Mesenchymal stem cell (in vitro differentiated cells and primary cell): ENCODE data around the gene COMMD8.

Experiments used
- DNase-seq: peaks from one replicate; pipeline ENCODE4 v3.0.0-alpha.2; 2013
- H2AFZ ChIP-seq: one replicate; pipeline ENCODE4 v1.6.1; 2013; ENCODE audit warnings: low read depth, mild to moderate bottlenecking, control low read depth, inconsistent platforms, low read length, moderate library complexity
- H2AK5ac ChIP-seq: 2 replicates; pipeline ENCODE4 v1.6.1; 2013; ENCODE audit warnings: low read length, moderate library complexity, mild to moderate bottlenecking, inconsistent platforms; ENCODE audit not compliant: severe bottlenecking
- H2BK120ac ChIP-seq: one replicate; pipeline ENCODE4 v1.6.1; 2013; ENCODE audit warnings: low read depth, mild to moderate bottlenecking, inconsistent platforms, low read length, moderate library complexity
- H2BK12ac ChIP-seq, 2 experiments: one replicate each; pipeline ENCODE4 v1.6.1; 2013; ENCODE audit warnings: inconsistent platforms in 2 of 2, low read length in 2 of 2, mild to moderate bottlenecking in 2 of 2, moderate library complexity in 2 of 2, control low read depth in 1 of 2
- H2BK15ac ChIP-seq: one replicate; pipeline ENCODE4 v1.6.1; 2013; ENCODE audit warnings: mild to moderate bottlenecking, low read depth, inconsistent platforms; ENCODE audit not compliant: poor library complexity, severe bottlenecking
- H2BK5ac ChIP-seq: 2 replicates; pipeline ENCODE4 v1.6.1; 2013; ENCODE audit warnings: low read depth, mild to moderate bottlenecking, low read length, control low read depth, inconsistent platforms; ENCODE audit not compliant: poor library complexity, severe bottlenecking
- H3K14ac ChIP-seq, 2 experiments: one replicate each; pipeline ENCODE4 v1.6.1; 2013; ENCODE audit warnings: inconsistent platforms in 2 of 2, low read length in 2 of 2, control low read depth in 1 of 2, mild to moderate bottlenecking in 1 of 2, moderate library complexity in 1 of 2
- H3K18ac ChIP-seq, 2 experiments: one replicate each; pipeline ENCODE4 v1.6.1; 2013; ENCODE audit warnings: inconsistent platforms in 2 of 2, low read length in 2 of 2, control low read depth in 1 of 2, low read depth in 1 of 2, mild to moderate bottlenecking in 1 of 2
- H3K23ac ChIP-seq, 2 experiments: one replicate each; pipeline ENCODE4 v1.6.1; 2013; ENCODE audit warnings: inconsistent platforms in 2 of 2, low read length in 2 of 2, mild to moderate bottlenecking in 2 of 2, moderate library complexity in 2 of 2, control low read depth in 1 of 2
- H3K27ac ChIP-seq: 2 replicates; pipeline ENCODE4 v1.5.1; 2013; ENCODE audit warnings: mild to moderate bottlenecking, moderate library complexity, low read length, control low read depth, inconsistent platforms; ENCODE audit not compliant: poor library complexity, severe bottlenecking
- H3K27me3 ChIP-seq, 2 experiments: 2 replicates each; pipeline versions ENCODE4 v1.6.1 to v1.7.0; 2013; ENCODE audit warnings: low read length in 2 of 2, mild to moderate bottlenecking in 2 of 2, moderate library complexity in 2 of 2, control low read depth in 1 of 2, inconsistent platforms in 1 of 2; ENCODE audit not compliant: control insufficient read depth in 1 of 2, insufficient read depth in 1 of 2
- H3K36me3 ChIP-seq, 2 experiments: 2 replicates each; pipeline versions ENCODE4 v1.6.1 to v1.7.0; 2013; ENCODE audit warnings: low read length in 2 of 2, control low read depth in 1 of 2, inconsistent platforms in 1 of 2, low read depth in 1 of 2, mild to moderate bottlenecking in 1 of 2; ENCODE audit not compliant: insufficient read depth in 2 of 2, control insufficient read depth in 1 of 2
- H3K4ac ChIP-seq, 2 experiments: one replicate each; pipeline ENCODE4 v1.6.1; 2013; ENCODE audit warnings: inconsistent platforms in 2 of 2, low read length in 2 of 2, mild to moderate bottlenecking in 2 of 2, moderate library complexity in 2 of 2, control low read depth in 1 of 2, low read depth in 1 of 2
- H3K4me1 ChIP-seq: 2 replicates; pipeline ENCODE4 v1.6.1; 2013; ENCODE audit warnings: low read depth, low read length, control low read depth; ENCODE audit not compliant: control insufficient read depth, insufficient read depth
- H3K4me2 ChIP-seq: 2 replicates; pipeline ENCODE4 v1.6.1; 2013; ENCODE audit warnings: low read length, mild to moderate bottlenecking, inconsistent platforms; ENCODE audit not compliant: poor library complexity, severe bottlenecking
- H3K4me3 ChIP-seq, 2 experiments: 2 replicates each; pipeline versions ENCODE4 v1.5.1 to v1.7.0; 2013; ENCODE audit warnings: low read length in 2 of 2, mild to moderate bottlenecking in 2 of 2, control low read depth in 1 of 2, low read depth in 1 of 2; ENCODE audit not compliant: insufficient read depth in 1 of 2
- H3K79me1 ChIP-seq: replicated peaks from 2 replicates; pipeline ENCODE4 v1.6.1; 2013; ENCODE audit warnings: mild to moderate bottlenecking, control low read depth, low read length, inconsistent platforms; ENCODE audit not compliant: poor library complexity, severe bottlenecking
- H3K9ac ChIP-seq: 2 replicates; pipeline ENCODE4 v1.7.0; 2013; ENCODE audit warnings: mild to moderate bottlenecking, low read length, moderate library complexity
- H3K9me3 ChIP-seq: 2 replicates; pipeline ENCODE4 v1.7.0; 2013; ENCODE audit warnings: mild to moderate bottlenecking, low read length; ENCODE audit not compliant: control insufficient read depth
- H4K8ac ChIP-seq: one replicate; pipeline ENCODE4 v1.6.1; 2013; ENCODE audit warnings: inconsistent platforms, mild to moderate bottlenecking, low read length, moderate library complexity
- H4K91ac ChIP-seq: one replicate; pipeline ENCODE4 v1.6.1; 2013; ENCODE audit warnings: mild to moderate bottlenecking, low read length, inconsistent platforms
- WGBS: methylation state at CpG from one replicate; pipeline ENCODE4 v1.1.7; 2013; ENCODE audit warnings: mixed read lengths; 5-methylcytosine and 5-hydroxymethylcytosine counted together

COMMD8 gene

DNA sequence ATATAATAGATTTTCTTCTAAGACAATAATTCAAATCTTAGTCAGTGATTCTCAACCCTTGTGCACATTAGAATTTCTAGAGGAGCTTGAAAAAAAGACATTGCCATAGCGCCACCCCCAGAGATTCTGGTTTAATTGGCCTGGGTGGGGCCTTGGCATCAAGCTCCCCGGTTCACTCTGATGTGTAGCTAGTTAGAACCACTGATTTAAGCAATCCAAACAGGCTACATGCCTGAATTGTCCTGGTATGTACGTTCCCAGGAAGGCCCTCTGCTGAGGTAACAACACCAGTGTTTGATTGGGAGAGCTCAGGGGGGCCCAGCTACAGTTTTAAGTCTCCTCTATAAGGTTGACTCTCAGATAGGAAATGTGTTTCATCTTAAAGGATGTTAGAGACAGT lies 20.2 kb upstream of the COMMD8 start:
- Histone ChIP-seq H3K4me2 (no peak overlapping the region), H2AK5ac (no peak overlapping the region), H3K27ac (no peak overlapping the region), H2AFZ (no peak overlapping the region), H3K79me1 (peaks cover 2% of the 10 kb centered on the region), H3K27me3 (no peaks in the 10 kb centered on the region), H3K36me3 (no peaks in the 10 kb centered on the region), H2BK15ac (no peak overlapping the region), H3K4me1 (peaks cover 1% of the 10 kb centered on the region), H3K9me3 (no peaks in the 10 kb centered on the region), H3K4me3 (no peak overlapping the region), H2BK12ac (no peak overlapping the region), H3K23ac (no peak overlapping the region), H3K9ac (no peak overlapping the region), H2BK5ac (no peak overlapping the region), H2BK120ac (no peak overlapping the region), H3K14ac (no peak overlapping the region), H3K18ac (peak overlapping the region in 1 of 2 experiments; percentile 43), H3K4ac (no peak overlapping the region), H4K91ac (no peak overlapping the region), H4K8ac (no peak overlapping the region)
- 99% methylated on average over 3 of the region's 3 CpGs for WGBS
- no peak for DNase-seq

DNA sequence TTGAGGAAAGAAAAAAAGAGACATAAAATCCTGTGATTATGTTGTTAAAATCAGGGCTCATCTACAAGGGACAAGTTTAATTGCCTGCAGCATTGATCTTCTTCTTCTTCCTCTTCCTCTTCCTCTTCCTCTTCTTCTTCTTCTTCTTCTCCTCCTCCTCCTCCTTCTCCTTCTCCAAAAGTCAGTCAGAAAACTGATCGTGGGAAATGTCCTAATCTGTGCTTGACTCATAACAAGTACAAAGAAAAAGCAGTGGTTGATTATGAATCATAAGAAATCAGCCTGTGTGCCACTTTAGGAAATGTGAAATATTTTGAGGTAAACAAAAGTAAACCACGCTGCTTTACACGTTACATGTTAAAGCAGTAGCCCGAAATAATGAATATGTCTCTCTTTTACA lies 18.8 kb upstream of the COMMD8 start:
- Histone ChIP-seq H4K91ac (no peak overlapping the region), H3K4me1 (peaks cover 1% of the 10 kb centered on the region), H4K8ac (no peak overlapping the region), H3K23ac (no peak overlapping the region), H3K4me2 (no peak overlapping the region), H3K36me3 (no peaks in the 10 kb centered on the region), H2AFZ (no peak overlapping the region), H3K79me1 (no peaks in the 10 kb centered on the region), H2BK5ac (no peak overlapping the region), H2BK12ac (no peak overlapping the region), H3K27me3 (no peaks in the 10 kb centered on the region), H3K18ac (no peak overlapping the region), H3K27ac (no peak overlapping the region), H2BK15ac (no peak overlapping the region), H2BK120ac (no peak overlapping the region), H3K14ac (no peak overlapping the region), H3K4me3 (no peak overlapping the region), H2AK5ac (no peak overlapping the region), H3K9ac (peak overlapping the region; percentile 6), H3K4ac (no peak overlapping the region), H3K9me3 (no peaks in the 10 kb centered on the region)
- 20% methylated on average over 1 of the region's 4 CpGs for WGBS
- peak; percentile 63 for DNase-seq

- H3K9ac ChIP-seq = no peak overlapping the region
- H3K4ac ChIP-seq = no peak overlapping the region
- no peaks in the 10 kb centered on the region for H3K27me3 ChIP-seq
- no peaks in the 10 kb centered on the region for H3K36me3 ChIP-seq
- no peak overlapping the region for H2BK5ac ChIP-seq
- no peak overlapping the region for H2BK120ac ChIP-seq
- H2AK5ac ChIP-seq = peak overlapping the region; percentile 4
- peaks cover 1% of the 10 kb centered on the region for H3K4me1 ChIP-seq
- H3K14ac ChIP-seq = no peak overlapping the region
- H3K79me1 ChIP-seq = no peaks in the 10 kb centered on the region
- no peak overlapping the region for H2BK15ac ChIP-seq
- no peak overlapping the region for H3K27ac ChIP-seq
- H4K8ac ChIP-seq = peak overlapping the region; percentile 19
- H4K91ac ChIP-seq = no peak overlapping the region
- no peak overlapping the region for H3K4me2 ChIP-seq
- H2BK12ac ChIP-seq = no peak overlapping the region
- DNase-seq = no peak
- H3K4me3 ChIP-seq = no peak overlapping the region
- no peak overlapping the region for H3K23ac ChIP-seq
- 77% methylated on average over 4 of the region's 4 CpGs for WGBS
- no peaks in the 10 kb centered on the region for H3K9me3 ChIP-seq
- no peak overlapping the region for H3K18ac ChIP-seq
- no peak overlapping the region for H2AFZ ChIP-seq
Observed at GRCh38 chr4:47478804-47479203, 15.3 kb upstream of the COMMD8 start.

DNA sequence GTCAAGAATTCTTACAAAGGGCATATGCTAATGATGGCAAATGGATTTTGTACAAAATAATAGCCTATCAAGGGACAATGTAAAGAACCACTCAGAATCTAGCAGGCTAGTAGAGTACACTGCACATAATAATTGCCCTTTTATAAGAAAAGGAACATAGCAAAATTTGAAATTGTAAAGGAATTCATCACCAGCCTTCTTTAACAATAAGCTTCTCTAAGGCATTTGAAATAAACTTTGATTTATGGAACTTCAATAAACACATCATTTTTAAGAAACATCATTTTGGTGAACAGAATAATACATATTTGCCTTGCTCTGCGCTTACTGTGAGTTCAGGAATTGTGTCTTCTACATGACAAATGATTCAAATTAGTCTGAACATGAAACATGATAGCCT lies 11.9 kb upstream of the COMMD8 start:
- Histone ChIP-seq H2AK5ac (no peak overlapping the region), H3K23ac (no peak overlapping the region), H2BK15ac (no peak overlapping the region), H2AFZ (no peak overlapping the region), H4K8ac (no peak overlapping the region), H3K27ac (no peak overlapping the region), H3K4ac (no peak overlapping the region), H3K27me3 (no peaks in the 10 kb centered on the region), H3K36me3 (no peaks in the 10 kb centered on the region), H4K91ac (no peak overlapping the region), H3K4me1 (peaks cover 1% of the 10 kb centered on the region), H3K9me3 (no peaks in the 10 kb centered on the region), H2BK120ac (no peak overlapping the region), H3K18ac (no peak overlapping the region), H3K14ac (no peak overlapping the region), H3K4me3 (no peak overlapping the region), H3K4me2 (no peak overlapping the region), H3K9ac (no peak overlapping the region), H2BK5ac (no peak overlapping the region), H3K79me1 (no peaks in the 10 kb centered on the region), H2BK12ac (no peak overlapping the region)
- 100% methylated on average over 1 of the region's 1 CpG for WGBS
- no peak for DNase-seq
